Measurements from ENCODE around the gene LDAF1. TPM values are rescaled to one million over a fixed set of nuclear protein-coding genes. Genes with fewer than 3 reads are reported as not detected.
"Not testable (repeated sequence)": the region's sequence is repeated elsewhere in the genome, so short reads cannot be mapped to it uniquely, and the experiment has no call there.

LDAF1 gene
- total RNA-seq, 1 donor from 2014 or later = 129 TPM

DNA sequence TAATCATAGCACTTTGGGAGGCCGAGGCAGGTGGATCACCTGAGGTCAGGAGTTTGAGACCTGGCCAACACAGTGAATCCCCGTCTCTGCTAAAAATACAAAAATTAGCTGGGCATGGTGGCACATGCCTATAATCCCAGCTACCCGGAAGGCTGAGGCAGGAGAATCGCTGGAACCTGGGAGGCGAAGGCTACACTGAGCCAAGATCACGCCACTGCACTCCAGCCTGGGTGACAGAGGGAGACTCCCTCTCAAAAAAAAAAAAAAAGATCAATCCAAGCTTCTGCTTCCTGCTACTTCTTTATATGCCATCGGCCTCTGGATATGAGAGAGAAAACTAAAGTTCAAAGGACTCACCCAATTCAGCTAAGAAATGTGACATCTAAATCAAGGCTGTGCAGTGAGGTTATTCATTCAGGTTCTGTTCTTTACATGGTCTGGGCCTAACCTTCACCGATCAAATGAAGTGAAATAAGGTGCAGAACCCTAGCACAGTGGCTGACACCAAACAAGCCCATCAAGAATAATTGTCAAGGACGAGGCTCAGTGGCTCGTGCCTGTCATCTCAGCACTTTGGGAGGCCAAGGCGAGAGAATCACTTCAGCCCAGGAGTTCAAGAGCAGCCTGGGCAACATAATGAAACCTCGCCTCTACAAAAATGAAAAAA lies 27.3 kb downstream of the LDAF1 start:
- intact Hi-C loops (cut with DNase I) = loop anchor here (5.0 kb wide), 1 partner anchor 92 kb away; the partner anchor contains the start of gene CRYM
- no peak for ATAC-seq
- no peak for DNase-seq (ENCODE audit: missing footprints)

DNA sequence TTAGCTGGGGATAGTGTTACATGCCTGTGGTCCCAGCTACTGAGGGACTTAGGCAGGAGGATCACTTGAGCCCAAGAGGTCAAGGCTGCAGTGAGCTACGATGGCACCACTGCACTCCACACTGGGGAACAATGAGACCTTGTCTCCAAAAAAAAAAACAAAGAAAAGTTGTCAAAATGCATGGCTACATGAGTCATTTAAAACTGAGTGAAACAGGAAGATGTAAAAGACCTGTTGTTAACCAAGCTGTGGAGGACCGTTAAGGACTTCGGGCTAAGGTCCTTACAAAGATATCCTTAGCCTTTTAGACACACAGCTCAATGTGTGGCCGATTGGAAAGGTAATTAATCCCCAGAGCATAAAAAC lies 27.8 kb downstream of the LDAF1 start:
- intact Hi-C loops (cut with DNase I) = loop anchor here (5.0 kb wide), 1 partner anchor 91 kb away; the partner anchor contains the start of gene CRYM
- ATAC-seq (no peak), DNase-seq (ENCODE audit: missing footprints) (no peak)

DNA sequence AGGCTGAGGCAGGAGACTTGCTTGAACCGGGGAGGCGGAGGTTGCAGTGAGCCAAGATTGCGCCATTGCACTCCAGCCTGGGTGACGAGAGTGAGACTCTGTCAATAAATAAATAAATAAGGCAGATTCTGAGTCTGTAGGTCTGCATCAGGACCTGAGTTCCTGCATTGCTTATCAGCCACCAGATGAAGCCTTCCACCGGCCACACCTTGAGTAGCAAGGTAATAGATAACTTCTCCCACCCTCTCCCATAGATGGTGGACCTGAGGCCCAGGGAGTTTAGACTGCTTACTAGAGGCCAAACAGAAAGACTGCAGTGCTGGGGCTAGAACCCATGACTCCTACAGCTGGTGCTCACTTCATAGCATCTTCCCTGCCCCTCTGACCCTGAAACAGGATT lies 30.8 kb downstream of the LDAF1 start:
- intact Hi-C loops (cut with DNase I) = loop anchor here (2.0 to 5.0 kb wide), 2 partner anchors 31 to 88 kb away; partner anchors contain the start of genes CRYM and LDAF1
- DNase-seq (ENCODE audit: missing footprints) (no peak), ATAC-seq (no peak)

DNA sequence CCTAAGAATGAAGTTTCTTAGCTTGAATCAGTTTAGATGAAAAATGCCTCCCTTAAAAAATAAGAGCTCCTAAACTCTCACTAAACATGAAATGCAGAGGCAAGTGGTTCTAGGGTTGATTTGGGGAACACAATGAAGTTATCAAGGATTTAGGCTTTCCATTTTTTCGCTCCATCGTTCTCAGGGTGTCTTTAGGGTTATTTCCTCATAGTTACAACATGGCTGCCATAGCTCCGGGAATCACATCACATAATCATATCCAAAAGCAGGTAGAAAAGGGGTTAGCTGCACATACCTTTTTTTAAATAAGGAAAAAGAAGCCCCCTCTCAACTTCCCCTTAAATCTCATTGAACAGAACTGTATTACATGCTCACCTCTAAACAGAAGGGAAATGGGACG lies 31.5 kb downstream of the LDAF1 start:
- intact Hi-C loops (cut with DNase I) = no loop called here
- DNase-seq (ENCODE audit: missing footprints) (no peak), ATAC-seq (no peak)

DNA sequence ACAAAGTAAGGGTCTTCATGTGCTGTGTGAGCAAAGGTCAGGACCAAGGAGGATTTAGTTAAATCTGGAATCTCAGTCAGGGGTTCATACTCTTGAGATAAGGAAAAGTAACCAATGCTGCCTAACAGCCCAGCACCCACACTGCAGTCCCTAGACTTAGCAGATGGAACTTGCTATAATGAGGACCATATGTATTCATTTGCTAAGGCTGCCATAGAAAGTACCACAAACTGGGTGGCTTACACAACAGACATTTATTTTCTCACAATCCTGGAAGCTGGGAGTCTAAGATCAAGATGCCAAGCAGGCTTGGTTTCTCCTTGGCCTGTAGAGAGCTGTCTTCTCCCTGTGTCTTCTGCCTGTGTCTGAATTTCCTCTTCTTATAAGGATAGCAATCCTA lies 32.1 kb downstream of the LDAF1 start:
- intact Hi-C loops (cut with DNase I) = no loop called here
- DNase-seq (ENCODE audit: missing footprints) (no peak), ATAC-seq (no peak)

DNA sequence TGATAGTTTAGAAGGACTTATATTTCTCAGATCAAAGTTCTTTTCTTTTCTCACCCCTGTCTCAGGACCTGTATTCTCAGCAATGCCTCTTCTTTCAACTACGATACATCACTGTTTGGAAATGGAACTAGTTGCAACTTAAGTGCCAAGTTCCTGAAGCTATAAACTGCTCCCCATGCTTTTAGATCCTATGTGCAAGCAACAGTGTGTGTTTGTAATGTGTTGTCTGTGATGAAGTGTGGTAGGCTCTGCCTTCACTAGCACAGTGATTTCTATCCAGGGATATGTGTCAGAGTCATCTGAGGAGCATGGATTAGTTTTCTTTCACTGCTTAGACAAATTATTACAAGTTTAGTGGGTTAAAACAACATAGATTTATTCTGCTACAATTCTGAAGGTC lies 34.5 kb downstream of the LDAF1 start:
- intact Hi-C loops (cut with DNase I) = no loop called here
- ATAC-seq (no peak), DNase-seq (ENCODE audit: missing footprints) (no peak)

DNA sequence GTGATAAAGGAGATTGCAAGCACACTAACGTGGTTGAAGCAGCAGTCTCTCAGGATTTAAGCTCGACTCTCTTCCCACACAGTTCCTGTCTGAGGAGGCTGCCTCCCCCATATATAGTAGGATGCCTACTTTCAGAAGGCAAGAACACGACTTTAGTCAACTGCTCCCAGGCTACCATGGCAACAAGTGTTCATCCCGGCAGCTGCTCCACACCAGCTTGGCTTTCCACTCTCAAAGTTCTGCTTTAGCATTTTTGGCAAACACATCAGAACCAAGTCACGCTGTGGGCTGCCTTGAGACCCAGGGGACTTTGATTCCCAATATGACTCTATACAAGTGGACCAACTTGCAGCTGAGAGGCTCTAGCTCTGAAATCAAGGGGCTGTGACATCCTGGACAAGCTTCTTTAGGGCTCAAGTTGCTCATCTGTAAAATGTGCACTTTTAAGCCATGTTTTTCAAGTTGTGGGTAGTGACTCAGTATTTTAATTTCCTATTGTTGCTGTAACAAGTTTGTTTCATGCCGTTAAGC lies 36.4 kb downstream of the LDAF1 start:
- DNase-seq (ENCODE audit: missing footprints) = no peak
- no peak for ATAC-seq
- intact Hi-C loops (cut with DNase I) = no loop called here

DNA sequence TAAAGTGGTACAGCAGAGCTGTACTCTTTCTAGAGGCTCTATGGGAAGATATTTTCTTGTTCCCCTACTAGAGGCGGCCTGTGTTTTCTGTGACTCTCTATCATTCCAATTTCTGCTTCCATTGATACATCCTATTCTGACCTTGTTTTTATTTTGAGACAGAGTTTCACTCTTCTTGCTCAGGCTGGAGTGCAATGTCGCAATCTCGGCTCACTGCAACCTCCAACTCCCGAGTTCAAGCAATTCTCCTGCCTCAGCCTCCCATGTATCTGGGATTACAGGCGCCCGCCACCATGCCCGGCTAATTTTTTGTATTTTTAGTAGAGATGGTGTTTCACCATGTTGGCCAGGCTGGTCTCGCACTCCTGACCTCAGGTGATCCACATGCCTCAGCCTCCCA lies 36.9 kb downstream of the LDAF1 start:
- DNase-seq (ENCODE audit: missing footprints); ATAC-seq; intact Hi-C loops (cut with DNase I): not testable (repeated sequence)

DNA sequence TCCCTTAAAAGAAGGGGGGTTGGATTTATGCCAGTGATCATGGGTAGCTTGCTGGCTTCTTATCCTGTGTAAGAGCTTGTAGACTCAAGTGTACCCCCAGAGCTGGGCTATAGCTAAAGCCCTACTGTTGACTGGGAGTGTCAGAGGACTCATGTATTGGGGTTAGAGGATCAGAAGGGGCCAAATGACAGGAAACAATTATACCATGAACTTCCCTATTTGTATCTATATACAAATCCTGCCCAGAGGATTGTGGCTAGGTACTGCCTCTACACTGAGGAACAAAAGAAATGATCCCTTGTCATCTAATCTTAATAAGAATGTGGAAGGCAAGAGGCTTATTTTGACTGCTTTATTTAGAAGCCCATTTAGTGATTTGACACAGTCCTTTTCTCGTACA lies 38.6 kb downstream of the LDAF1 start:
- ATAC-seq (no peak), DNase-seq (ENCODE audit: missing footprints) (no peak)
- intact Hi-C loops (cut with DNase I) = no loop called here

DNA sequence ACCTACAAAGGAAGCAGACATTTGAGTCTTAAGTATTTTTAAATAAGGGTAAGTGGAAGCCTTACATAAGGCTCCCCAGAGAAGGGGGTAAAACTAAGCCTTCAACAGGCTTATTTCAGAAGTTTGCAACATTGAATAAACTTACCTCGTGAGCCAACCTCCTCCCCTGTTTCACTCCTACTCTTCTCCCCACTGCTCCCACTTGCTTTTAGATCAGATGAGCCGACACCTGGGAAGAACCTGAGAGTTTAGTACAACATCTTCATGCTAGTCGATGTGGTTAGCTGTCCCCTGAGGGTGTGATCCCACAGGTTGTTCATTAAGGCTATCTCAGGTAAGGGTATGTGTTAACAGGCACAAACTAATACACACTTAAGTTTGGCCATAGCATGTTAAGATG lies 39.1 kb downstream of the LDAF1 start:
- DNase-seq (ENCODE audit: missing footprints) (no peak), ATAC-seq (no peak)
- intact Hi-C loops (cut with DNase I) = no loop called here

DNA sequence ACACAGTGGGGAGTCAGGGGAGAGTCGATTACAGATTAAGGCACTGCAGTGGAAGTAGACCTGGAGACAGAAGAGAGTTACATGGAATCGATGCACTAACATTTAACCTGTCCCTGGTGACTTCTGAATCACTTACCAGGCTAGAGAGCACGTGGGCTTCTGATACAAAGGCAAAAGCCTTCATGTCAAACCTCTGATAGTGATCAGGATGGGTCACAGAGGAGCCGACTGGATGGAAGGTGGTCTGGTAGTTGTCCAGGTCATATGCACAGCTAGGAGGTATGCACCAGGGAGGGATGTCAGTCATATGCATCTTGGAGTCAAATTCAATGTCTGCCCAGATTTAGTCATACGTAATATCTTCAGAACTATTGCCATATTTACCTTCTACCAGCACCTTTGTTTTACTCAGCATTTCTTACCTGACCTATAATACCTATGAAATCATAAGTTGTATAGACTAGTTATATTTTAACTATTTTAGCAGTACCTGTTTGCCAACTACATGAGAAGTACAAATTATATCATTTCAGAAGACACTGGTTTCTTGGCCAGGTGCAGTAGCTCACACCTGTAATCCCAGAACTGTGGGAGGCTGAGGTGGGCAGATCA lies 41.2 kb downstream of the LDAF1 start:
- no peak for DNase-seq (ENCODE audit: missing footprints)
- intact Hi-C loops (cut with DNase I) = no loop called here
- no peak for ATAC-seq

DNA sequence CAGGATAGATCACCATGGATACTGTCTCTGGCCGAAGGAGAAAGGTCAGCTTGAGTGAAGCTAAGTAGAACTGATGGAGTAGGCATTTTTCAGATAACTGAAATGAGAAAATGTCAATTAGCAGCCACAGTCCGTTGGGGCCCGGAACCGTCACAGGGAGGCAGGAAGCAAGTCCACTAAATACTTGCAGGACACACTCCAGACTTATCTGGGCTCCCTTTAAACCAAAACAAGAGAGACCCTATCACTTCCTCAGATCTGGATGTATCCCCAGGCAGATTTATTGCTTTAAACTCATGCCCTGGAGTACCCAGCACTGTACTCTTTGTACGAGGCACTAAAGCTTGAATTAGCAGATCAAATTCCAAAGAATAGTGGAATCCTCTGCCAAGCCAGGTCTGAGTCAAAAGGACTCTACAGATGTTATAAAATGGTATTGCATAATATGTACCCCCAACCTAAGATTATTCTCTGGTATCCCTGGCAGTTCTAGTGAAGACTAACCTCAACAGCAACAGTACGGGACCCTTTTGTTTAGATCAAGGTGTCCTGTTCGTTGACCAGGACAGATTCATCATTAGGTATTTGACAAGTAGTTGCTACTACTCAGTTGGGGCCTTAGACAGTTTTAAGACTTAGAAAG lies 44.8 kb downstream of the LDAF1 start:
- no peak for DNase-seq (ENCODE audit: missing footprints)
- no peak for ATAC-seq
- intact Hi-C loops (cut with DNase I) = no loop called here

DNA sequence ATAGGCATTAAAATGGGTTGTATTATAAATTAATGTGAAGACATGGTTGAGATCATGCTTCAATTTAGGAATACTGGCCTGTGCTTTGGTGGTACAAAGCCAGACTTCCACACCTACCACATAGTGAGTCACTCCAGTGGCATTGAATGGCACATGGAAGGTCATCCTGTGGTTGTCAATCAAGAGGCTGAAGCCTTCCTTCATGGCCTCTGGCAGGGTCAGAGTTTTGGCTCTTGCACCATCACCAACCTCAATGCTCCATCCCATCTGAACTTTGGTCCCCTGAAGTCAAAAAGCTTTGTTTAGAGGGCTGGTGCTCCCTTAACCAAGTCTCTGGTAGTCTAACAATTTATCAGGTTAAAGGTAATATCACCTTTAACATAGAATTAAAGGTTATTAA lies 46.8 kb downstream of the LDAF1 start:
- intact Hi-C loops (cut with DNase I) = no loop called here
- no peak for DNase-seq (ENCODE audit: missing footprints)
- no peak for ATAC-seq

DNA sequence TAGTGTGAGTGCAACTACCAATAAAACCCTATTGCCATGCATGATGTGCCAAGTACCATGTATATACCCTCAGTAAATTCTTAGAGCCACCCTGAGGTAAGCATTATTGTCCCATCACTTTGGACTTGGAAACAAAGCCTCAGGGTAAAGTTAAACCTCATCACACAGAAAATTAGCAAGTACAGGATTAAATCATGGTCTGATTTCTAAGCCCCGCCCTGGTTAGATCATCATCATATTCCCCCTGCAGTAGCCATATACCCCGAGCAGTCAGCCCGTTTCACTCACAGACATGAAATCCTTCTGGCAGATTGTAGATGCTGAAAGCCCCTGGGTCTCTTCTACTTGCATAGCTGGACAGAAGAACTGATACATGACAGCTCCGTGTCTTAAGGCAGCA lies 48.1 kb downstream of the LDAF1 start:
- intact Hi-C loops (cut with DNase I) = no loop called here
- no peak for ATAC-seq
- no peak for DNase-seq (ENCODE audit: missing footprints)

DNA sequence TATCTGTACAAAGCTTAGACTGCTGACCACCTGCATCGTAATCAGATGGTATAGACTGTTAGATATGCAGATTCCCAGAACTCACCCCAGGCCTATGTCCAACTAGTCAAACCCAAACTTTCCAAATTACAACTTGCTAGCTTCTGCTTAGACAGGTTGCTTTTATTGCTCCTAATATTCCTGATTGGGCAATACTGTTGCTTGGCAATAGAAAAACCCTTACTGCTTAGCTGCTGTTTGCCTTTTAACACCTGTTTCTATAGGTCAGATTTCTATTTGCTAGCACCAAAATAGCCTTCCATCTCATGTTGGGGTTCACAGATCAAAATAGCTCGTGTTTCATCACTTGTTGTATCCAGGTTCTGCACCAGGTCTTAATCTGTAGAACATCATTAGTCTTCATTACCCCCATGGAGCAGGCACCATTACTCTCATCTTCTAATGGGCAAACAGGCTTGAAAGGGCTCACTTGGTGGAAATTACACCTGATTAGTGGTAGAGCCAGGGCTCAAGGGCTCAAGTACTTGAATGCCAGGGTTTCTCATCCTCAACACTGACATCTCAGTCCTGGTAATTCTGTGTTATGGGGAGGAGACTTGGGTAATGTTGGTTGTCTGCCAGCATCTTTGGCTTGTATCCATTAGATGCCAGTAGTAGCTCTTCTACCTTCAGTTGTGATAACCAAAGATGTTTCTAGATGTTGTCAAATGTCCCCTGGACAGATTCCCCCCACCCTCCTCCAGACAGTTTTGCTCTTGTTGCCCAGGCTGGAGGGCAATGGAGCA lies 50.2 kb downstream of the LDAF1 start:
- intact Hi-C loops (cut with DNase I) = no loop called here
- DNase-seq (ENCODE audit: missing footprints) = no peak
- ATAC-seq = no peak

DNA sequence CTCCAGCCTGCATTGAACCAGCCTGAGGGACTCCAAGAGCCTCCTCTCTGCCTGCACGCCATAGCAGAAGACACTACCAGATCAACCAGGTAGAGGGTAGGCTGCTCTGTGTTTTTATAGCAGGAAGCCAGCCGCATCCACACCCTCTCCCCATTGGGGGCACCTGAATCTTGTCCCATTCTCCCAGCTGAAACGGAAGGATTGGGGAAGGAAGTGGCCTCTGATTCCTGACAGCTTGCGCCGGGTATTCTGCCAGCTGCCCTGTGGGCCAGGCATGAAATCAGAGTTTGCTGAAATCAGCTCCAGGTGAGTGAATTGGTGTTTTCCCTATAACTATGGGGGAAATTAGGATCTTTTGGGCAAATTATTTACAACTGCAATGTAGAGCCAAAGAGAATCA lies 53.0 kb downstream of the LDAF1 start, which contains the start of gene ZP2:
Gene ZP2, minus strand, starts transcription at position 89 of the 400 bp plus-strand sequence. Its CDS starts 27 bp downstream, at position 62.
- ATAC-seq (no peak), DNase-seq (ENCODE audit: missing footprints) (no peak)
- intact Hi-C loops (cut with DNase I) = no loop called here

DNA sequence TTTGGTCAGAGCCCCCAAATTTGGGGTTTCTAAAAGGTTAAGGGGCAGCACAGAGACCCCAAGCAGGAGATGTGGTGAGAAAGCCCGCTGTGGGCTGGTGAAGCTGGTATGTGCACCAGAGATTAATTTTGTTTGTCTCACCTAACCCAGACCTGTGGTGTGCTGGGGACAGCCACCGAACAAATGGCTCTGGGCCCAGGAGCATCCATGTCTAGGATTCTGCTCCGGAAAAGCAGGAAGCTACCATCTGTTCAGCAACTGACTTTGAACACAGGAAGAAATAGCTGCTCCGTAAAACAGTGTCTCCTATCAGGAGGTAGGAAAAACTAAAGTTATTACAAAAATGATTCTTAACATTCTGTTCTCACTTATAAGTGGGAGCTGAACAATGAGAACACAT lies 55.6 kb downstream of the LDAF1 start:
- DNase-seq (ENCODE audit: missing footprints) = no peak
- intact Hi-C loops (cut with DNase I) = no loop called here
- ATAC-seq = no peak

DNA sequence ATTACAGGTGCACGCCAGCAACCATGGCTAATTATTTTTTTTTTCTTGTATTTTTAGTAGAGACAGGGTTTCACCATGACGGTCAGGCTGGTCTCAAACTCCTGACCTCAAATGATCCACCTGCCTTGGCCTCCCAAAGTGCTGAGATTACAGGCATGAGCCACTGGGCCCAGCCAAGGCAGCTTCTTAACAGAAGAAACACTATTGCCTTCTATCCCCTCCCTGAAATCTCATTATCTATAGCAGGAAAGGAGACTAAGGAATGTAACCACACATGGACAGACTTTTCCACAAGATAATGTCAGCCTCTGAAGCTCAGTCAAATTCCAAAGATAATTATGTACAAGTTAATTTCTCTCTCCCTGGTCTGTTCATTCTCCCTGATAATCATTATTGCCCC lies 58.6 kb downstream of the LDAF1 start:
- DNase-seq (ENCODE audit: missing footprints) (no peak), ATAC-seq (no peak)
- intact Hi-C loops (cut with DNase I) = no loop called here

DNA sequence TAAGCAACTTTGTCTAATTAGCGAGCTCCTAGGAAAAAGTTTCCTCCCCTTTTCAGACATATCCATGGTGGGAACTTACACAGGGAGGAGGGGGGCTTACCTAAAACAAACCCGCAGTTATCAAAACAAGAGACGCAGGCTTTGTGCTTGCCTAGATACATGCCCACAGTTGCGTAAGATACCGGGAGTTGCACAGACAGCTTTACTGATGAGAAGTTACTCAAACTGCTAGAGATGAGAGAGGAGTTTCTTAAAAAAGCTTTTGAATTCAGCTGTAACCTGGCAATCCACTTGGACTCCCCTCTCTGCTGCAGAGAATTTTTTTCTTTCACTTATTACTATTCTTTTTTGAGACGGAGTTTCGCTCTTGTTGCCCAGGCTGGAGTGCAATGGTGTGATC lies 59.7 kb downstream of the LDAF1 start:
- intact Hi-C loops (cut with DNase I) = no loop called here
- DNase-seq (ENCODE audit: missing footprints) = no peak
- ATAC-seq = no peak

All from Right ventricle myocardium inferior (tissue), 1 donor.